ENCODE data around the gene SLC9A6.
A peak's percentile ranks its signal among the peaks of the same experiment; 100 is the strongest.

The SLC9A6 gene

DNA sequence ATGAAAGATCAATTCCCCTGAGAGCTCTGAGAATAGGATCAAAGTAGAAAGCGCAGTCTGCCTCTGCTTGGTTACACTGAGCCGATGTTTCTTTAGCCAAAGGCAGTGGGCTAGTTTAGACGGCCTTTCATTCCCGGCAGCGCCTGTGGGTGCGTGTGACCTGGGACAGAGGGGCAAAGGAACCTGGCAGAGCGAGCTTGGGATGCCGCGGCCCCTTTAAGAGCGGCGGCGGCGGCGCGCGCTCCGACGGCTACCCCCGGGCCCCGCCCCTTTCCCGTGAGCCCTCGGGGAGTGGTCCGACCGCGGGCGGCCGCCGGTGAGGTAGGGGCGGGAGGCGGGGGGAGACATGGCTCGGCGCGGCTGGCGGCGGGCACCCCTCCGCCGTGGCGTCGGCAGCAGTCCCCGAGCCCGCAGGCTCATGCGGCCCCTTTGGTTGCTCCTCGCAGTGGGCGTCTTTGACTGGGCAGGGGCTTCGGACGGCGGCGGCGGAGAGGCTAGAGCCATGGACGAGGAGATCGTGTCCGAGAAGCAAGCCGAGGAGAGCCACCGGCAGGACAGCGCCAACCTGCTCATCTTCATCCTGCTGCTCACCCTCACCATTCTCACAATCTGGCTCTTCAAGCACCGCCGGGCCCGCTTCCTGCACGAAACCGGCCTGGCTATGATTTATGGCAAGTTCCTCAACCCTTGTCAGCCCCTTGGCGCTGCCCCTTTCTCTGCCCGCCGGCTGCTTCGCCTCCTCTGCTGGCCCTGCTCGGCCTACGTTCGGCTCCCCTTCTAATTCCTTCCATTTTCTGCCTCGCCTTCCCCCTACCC lies at the start of gene SLC9A6:
TSS of gene SLC9A6 (plus strand) at position 279 of the 816 bp plus-strand sequence. CDS start at position 503, 224 bp downstream.
- peak; percentile 51 to 82 for DNase-seq

DNA sequence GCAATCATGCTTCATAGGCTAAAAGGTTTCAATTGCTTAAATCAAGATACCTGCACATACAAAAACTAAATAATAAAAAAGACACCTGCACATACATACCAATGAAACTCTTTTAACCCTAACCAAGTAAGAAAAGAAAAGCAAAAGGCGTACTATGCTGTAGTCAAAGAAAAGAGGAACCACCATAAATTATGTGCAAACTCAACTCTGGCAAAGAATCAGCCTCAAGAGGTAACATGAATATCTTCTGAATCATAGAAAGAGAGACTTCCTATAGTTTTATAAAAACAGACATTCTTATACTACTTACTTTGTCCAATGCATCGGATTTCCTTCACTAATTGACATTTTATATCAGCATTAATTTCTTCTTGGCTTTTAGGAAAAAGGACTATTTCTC lies 40.7 kb upstream of the SLC9A6 start:
- DNase-seq = no peak

- DNase-seq = no peak
Measured at GRCh38 chrX:135951291-135951690, 33.9 kb upstream of the SLC9A6 start.

GRCh38 chrX:135973025-135973547 lies 12.1 kb upstream of the SLC9A6 start:
- DNase-seq = peak in 1 of 2 experiments; percentile 36

DNA sequence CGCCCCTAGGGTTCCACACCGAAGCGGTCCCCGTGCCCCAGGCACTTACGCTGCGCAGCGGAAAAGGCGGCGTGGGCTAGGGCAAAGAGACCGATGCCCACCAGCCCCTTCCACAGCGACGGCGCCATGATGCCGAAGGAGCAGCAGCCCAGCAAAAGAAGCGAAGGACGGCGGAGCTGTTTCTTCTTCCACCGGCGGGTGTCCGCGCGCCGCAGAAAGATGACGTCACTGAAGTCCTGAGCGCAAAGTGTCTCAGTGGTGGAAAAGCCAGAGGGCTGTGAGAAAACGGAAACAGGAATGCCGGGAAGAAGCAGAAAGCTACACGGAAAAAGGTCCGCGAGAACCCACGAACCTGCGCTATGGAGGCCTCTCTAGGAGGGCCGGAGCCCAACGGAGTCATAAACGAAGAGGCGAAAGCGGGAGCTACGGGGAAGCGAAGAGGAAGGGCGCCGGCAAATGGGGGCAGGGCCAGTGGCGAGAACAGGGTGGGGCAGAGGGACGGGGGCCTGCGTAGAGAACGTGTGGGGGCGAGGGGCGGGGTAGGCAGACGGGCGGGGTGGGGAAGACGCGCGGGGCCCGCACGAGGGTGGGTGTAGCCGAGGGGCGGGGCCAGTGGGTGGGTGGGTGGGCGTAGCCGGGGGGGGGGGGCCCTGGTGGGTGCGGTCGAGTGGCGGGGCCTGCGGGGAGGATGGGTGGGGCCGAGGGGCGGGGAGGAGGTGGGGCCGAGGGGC lies 11.5 kb upstream of the SLC9A6 start, which contains the start of gene MMGT1:
TSS of gene MMGT1 (minus strand) at position 441 of the 731 bp plus-strand sequence. CDS start at position 128, 313 bp downstream.
- peak; percentile 85 to 92 for DNase-seq

- peak; percentile 41 to 65 for DNase-seq
Measured at GRCh38 chrX:135974279-135974856, 10.9 kb upstream of the SLC9A6 start.

DNA sequence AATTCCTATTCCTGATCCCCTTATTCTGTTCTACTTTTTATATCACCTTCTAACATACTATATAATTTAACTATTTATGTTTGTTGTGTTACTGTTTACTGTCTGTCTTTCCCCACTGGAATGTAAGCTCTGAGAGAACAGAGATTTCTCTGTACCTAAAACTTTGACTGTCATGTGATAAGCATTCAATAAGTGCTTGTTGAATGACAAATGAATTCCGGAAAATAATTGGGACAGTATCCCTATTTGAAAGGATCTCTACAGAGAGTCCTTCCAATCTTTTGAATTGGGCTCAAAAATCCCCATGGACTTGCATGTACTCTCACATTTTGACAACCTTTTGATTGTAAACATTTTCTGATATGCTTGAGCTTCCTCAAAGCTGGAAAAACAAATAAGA lies 9.8 kb upstream of the SLC9A6 start:
- no peak for DNase-seq

GRCh38 chrX:135977611-135978010 lies 7.6 kb upstream of the SLC9A6 start:
- DNase-seq = no peak

DNA sequence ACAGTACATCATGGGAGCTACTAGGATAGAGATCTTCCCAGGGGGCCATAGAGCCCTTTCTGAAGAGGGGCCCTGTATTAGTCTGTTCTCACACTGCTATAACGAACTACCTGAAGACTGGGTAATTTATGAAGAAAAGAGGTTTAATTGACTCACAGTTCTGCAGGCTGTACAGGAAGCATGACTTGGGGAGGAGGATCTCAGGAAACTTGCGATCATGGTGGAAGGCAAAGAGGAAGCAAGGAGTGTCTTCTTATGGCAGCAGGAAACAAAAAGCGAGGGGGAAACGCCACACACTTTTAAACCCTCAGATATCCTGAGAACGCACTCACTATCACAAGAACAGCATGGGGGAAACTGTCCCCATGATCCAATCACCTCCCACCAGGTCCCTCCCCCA lies 4.2 kb upstream of the SLC9A6 start:
- DNase-seq = no peak

- DNase-seq = no peak
Measured at GRCh38 chrX:135981668-135982067, 3.6 kb upstream of the SLC9A6 start.

DNA sequence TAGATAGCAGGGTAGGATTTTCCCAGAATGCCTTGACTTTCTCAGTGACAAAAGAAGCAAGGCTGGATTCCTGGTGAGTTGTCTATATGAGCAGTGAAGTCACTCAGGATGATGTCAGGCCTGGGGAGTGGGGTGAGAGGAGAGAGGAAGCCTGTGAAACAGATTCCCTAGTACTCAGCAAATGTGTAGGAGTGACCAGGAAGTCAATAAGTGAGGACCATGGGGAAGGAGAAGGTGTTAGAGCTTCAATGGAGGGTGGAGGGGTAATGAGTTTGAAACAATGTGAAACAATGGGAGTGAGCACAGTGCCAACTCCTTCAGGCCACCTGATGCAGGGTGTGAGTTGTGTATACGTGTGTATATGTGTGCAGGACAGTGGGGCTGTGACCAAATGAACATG lies 2.4 kb upstream of the SLC9A6 start:
- no peak for DNase-seq

- DNase-seq = no peak
Measured at GRCh38 chrX:135984256-135984655, 979 bp upstream of the SLC9A6 start.

- peak in 1 of 2 experiments; percentile 14 for DNase-seq
Measured at GRCh38 chrX:135984791-135985156, 461 bp upstream of the SLC9A6 start.

GRCh38 chrX:135985973-135986310 lies 707 bp downstream of the SLC9A6 start:
- DNase-seq = no peak

DNA sequence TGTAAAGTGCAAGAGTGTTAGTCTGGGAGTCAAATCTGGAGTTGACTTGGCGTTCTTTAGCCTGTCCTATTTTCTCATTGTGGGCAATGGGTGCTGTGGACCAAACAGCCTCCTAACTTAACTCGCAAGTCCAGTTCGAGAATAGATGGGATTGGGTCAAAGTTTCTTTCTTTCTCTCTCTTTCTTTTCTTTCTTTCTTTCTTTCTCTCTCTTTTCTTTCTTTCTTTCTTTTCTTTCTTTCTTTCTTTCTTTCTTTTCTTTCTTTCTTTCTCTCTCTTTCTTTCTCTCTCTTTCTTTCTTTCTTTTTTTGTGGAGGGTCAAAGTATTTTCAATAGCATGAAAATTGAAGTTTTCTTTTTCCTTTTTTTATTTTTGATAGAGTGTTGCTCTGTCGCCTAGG lies 3.0 kb downstream of the SLC9A6 start:
- DNase-seq = no peak

DNA sequence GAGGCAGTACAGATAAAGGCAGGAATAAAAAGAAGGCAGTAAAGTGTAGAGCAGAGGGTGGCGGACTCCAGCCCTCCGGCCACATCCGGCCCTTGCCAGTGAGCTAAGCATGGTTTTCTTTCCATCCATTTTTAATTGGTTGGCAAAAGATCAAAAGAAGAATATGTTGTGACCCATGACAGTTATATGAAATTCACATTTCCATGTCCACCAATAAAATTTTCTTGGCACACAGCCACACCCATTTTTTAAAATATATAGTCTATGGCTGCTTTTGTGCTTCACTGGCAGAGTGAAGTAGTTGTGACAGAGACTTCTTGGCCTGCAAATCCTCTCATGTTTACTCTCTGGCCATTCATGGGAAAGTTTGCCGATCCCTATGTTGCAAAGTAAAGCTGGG lies 29.8 kb downstream of the SLC9A6 start:
- DNase-seq = no peak

GRCh38 chrX:136016881-136017280 lies 31.6 kb downstream of the SLC9A6 start:
- DNase-seq = no peak

GRCh38 chrX:136019226-136019625 lies 34.0 kb downstream of the SLC9A6 start:
- DNase-seq = no peak

GRCh38 chrX:136021160-136021559 lies 35.9 kb downstream of the SLC9A6 start:
- no peak for DNase-seq

- no peak for DNase-seq
Measured at GRCh38 chrX:136021903-136022302, 36.7 kb downstream of the SLC9A6 start.

DNA sequence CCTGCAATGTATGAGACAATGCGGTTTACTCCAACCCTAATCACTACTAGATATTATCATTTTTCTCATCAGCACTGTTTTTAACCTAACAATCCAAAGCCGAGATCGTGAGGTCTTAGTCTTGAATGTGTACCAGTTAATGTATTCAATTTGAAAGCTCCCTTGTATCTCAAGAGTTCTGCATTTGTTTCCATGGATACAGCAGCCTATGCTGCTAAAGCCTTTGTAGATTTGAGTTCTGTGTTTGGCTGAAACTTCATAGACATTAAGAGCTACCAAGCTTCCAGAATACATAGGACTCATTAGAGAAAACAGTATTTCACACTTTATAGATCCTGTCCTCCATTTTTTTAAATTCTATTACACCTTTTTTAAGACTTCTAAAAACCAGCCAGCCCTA lies 39.9 kb downstream of the SLC9A6 start:
- DNase-seq = no peak

- DNase-seq = peak; percentile 32 to 72
Measured at GRCh38 chrX:136028383-136028984, 43.2 kb downstream of the SLC9A6 start.

- DNase-seq = no peak
Measured at GRCh38 chrX:136029766-136030165, 44.5 kb downstream of the SLC9A6 start.

All from NCI-H524 (cell line).